NCI-H1105 (cell line): ENCODE data around the gene TRAF2.

Experiments used
- DNase-seq: peaks from one replicate; lab custom pipeline; 2025; lab: John Stamatoyannopoulos, UW

TRAF2 gene

GRCh38 chr9:136847088-136847825 lies 39.1 kb upstream of the TRAF2 start:
- DNase-seq: peak; percentile 43

DNA sequence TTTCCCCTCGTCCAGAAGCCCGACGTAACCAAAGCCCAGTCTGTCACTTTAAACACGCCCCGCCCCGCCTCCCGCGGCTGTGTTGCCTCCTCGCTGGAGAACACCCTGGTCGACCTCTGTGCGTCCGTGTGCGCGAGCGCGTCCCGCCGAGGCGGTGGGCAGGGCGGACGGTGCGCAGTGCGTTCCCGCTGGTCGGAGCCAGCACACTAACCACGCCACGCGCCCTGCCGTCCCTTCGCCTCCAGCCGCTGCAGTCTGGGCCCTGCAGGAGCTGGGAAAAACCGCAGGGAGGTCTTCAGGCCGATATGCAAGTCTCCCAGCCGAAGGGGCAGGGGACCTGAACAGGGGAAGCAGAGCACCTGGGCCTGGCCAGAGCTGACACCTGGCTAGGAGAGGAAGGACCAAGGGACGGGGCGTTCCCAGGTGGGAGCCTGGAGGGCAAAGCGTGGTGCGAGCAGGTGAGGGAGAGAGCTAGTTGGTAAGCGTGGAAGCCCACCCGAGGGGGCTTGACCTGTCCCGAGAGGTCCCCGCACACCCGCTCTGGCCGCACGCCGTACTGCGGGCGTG lies 38.4 kb upstream of the TRAF2 start:
- peak; percentile 62 for DNase-seq

DNA sequence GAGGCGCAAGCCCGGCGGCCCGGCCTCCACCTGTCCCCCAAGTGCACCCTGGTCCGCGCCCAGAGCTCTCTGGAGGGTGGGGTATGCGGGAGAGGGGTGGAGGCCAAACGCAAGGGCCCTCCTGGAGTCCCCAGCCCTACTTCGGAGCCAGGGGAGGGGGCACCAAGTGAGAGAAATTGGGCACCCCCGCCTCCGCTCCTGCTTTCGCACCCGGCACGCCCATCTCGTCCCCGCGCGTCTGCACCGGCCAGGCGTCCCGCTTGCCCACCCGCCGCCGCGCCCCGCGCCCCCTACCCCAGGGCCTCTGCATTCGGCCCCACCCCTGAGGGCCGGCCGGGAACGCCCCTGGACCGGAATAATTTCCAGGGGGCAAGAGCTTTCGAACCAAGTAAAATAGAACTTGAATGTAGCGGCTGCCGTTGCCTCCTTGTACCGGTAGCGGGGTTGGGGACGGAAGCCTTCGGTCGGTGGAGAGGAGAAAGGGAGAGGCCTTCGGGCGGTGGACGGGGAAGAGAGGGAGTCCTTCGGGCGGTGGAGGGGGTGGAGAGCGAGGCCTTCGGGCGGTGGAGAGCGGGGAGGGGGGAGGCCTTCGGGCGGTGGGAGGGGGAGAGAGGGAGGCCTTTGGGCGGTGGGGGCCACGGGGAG lies 37.8 kb upstream of the TRAF2 start:
- peak; percentile 51 for DNase-seq

DNA sequence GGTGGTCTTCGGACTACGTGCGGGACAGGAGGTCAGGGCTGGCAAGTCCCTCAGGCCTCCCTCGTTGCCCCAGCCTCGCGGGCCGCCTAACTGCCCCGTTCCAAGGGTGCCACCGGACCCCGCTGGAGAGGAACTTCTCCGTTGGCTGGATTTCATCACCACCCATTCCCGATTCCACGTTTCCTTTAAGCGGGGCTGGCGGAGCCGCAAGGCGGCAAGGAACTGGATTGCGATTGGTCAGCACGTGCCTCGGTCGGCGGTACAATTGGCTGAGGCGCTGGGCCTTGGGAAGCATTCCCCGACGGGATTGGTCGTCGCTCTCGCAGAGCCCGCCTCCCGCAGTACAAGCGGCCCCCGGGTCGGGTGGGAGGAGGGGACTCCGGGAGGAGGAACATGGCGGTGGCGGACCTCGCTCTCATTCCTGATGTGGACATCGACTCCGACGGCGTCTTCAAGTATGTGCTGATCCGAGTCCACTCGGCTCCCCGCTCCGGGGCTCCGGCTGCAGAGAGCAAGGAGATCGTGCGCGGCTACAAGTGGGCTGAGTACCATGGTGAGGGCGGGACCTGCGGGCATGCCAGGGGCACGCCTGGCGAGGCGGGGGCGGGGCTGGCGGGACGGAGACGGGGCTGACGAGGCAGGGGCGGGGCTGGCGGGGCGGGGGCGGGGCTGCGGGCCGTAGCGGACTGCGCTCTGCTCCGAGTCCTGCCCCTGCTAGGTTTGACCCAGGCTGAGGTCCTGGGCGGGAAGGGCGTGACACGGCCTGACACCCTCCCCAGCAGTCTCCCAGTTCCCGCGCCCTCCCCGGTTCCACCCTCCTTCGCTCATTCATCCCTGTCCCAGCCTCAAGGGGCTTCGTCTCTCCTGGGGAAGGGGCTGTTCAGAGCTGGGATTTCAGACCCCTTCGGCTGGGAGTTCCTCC lies 37.0 kb upstream of the TRAF2 start, which contains the start of gene PHPT1:
Gene PHPT1, plus strand, starts transcription at position 372 of the 922 bp plus-strand sequence. Its CDS starts 22 bp downstream, at position 394.
- DNase-seq: peak; percentile 97

DNA sequence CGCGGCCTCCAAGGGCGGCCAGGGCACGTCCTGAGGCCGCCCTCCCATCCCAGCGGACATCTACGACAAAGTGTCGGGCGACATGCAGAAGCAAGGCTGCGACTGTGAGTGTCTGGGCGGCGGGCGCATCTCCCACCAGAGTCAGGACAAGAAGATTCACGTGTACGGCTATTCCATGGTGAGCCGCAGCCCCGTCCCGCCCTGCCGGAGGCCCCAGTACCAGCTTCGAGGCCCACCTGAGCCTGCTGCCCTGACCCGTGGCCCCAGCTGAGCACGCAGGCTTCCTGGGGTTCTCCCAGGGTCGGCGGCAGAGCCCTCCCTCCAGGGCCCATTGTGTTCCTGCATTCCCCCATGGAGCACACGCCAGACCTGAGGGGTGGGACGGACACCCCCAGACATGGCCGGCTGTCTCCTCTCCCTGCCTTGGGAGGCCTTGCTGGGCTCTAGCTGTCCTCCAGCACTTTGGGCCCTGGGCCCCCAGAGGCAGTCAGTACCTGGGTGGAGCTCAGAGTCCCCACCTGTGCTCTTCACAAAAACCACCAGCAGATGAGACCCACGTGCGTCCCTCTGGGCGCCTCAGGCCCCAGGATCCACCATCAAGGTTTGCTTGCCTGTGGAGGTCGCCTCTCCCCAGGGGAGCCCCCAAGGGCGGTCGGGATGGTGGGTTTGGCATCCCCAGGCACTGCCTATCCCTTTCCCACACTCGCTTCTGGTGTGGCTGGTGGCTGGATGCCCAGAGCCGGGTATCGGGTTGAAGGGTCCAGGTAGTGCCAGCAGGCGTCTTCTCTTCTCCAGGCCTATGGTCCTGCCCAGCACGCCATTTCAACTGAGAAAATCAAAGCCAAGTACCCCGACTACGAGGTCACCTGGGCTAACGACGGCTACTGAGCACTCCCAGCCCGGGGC lies 36.1 kb upstream of the TRAF2 start:
- no peak for DNase-seq

DNA sequence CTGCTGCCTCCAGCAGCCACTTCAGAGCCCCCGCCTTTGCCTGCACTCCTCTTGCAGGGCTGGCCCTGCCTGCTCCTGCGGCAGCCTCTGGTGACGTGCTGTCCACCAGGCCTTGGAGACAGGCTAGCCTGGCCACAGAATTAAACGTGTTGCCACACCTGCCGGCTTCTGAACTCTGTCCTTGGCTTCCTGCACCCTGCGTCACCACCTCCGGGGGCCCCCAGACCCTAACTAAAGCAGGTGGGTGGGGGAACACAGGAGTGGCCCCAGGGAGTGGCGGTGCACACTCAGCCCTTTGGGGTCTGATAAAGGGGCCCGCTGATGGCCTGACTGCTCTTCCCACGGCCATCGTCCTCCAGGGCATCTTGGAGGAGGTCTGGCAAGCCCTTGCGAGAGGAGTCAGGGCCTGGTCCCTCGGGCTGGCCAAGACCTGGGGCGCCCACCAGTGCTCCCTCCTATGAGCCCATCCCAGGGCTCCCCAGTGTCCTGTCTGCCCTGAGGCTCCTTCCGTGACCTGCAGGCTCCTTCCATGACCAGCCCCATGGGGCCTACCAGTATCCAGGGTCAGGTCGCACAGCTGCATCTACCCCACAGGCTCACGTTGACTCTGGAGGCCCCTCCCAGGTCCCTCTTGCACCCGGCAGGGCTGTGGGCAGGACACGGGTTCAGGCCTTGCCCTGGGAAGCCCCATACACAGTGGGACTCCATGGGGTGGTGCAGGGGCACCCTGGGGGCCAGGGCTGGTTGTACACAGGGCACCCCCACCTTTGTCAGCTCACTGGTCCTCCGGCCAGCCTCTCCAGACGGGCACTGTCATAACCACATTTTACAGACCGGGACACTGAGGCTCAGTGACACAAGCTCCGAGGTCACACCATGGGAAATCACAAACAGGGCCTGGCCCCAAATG lies 35.2 kb upstream of the TRAF2 start:
- no peak for DNase-seq

DNA sequence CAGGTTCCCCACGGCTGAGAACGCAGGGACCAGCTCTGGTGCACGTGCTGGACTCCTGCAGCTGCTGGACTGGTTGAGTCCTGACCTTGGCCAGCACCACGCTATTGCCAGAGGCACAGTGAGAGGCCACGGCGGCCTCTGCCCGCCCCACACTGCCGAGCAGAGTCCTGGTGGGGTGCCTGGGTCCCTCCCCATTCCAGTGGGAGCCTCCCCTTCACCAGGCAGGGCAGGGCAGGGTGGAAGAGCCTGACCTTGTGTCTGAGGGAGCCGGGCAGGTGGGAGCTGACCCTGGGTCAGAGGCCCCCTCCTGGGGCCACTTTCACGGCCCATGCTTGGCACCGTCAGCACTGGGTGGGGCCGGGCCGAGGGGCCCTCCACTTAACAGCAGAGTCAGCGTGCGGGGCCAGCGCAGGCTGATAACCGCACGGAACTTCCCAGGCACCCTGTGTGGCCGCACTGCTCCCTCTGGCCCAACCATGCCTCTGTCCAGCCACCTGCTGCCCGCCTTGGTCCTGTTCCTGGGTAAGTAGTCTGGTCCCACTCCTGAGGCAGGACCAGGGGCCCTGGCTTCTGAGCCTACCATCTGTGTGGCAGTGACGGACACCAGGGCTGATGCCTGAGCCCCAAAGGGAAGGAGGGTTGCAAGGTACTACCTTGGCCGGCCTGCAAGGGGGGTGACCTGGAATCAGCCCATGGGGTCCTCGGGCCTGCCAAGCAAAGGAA lies 34.2 kb upstream of the TRAF2 start, which contains the start of gene MAMDC4:
Gene MAMDC4, plus strand, starts transcription at position 406 of the 723 bp plus-strand sequence. Its CDS starts 71 bp downstream, at position 477.
- no peak for DNase-seq

GRCh38 chr9:136852664-136853595 lies 33.4 kb upstream of the TRAF2 start:
- no peak for DNase-seq

GRCh38 chr9:136853596-136854112 lies 32.7 kb upstream of the TRAF2 start:
- no peak for DNase-seq

DNA sequence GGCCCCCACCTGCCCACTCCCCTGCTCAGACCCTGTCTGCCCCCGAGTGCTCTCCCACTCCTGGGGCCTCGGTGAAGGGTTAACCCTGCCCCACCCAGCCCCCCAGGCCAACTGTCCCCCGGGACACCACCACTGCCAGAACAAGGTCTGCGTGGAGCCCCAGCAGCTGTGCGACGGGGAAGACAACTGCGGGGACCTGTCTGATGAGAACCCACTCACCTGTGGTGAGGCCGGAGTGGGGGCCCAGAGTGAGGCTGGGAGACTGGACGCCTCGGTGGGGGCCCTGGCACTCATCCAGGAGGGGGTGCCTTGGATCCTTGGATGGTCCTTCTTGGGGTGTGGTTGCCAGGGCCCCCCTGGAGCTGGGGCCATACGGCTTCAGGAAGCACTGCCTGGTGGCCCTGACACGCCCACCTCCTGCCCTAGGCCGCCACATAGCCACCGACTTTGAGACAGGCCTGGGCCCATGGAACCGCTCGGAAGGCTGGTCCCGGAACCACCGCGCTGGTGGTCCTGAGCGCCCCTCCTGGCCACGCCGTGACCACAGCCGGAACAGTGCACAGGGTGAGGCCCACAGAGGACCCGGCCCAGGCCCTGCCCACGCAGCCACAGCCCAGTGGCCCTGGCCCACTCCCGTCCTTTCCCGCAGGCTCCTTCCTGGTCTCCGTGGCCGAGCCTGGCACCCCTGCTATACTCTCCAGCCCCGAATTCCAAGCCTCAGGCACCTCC lies 32.0 kb upstream of the TRAF2 start:
- DNase-seq: no peak

- DNase-seq: no peak
Observed at GRCh38 chr9:136854842-136855460, 31.4 kb upstream of the TRAF2 start.

GRCh38 chr9:136855461-136856078 lies 30.7 kb upstream of the TRAF2 start:
- DNase-seq: no peak

GRCh38 chr9:136856079-136856476 lies 30.2 kb upstream of the TRAF2 start:
- DNase-seq: no peak

GRCh38 chr9:136856541-136857141 lies 29.7 kb upstream of the TRAF2 start:
- DNase-seq: no peak

- no peak for DNase-seq
Observed at GRCh38 chr9:136857166-136857565, 29.1 kb upstream of the TRAF2 start.
